Measurements from ENCODE around the gene SSTR4.
"Not testable (repeated sequence)": the region's sequence is repeated elsewhere in the genome, so short reads cannot be mapped to it uniquely, and the experiment has no call there.

SSTR4 gene

GRCh38 chr20:23034721-23035671 lies at the start of gene SSTR4:
Gene SSTR4 (plus strand): TSS chr20:23035312. CDS start chr20:23035484, 172 bp downstream.
- DNase-seq (ENCODE audit: low read depth in 1 of 2, low spot score in 1 of 2) = no peak

GRCh38 chr20:22986601-22987000 lies 48.5 kb upstream of the SSTR4 start:
- DNase-seq (ENCODE audit: low read depth in 1 of 2, low spot score in 1 of 2) = no peak

GRCh38 chr20:22991424-22991823 lies 43.7 kb upstream of the SSTR4 start:
- not testable (repeated sequence) for DNase-seq (ENCODE audit: low read depth in 1 of 2, low spot score in 1 of 2)

GRCh38 chr20:22993823-22994222 lies 41.3 kb upstream of the SSTR4 start:
- DNase-seq (ENCODE audit: low read depth in 1 of 2, low spot score in 1 of 2) = no peak

- DNase-seq (ENCODE audit: low read depth in 1 of 2, low spot score in 1 of 2) = no peak
Measured at GRCh38 chr20:22995923-22996322, 39.2 kb upstream of the SSTR4 start.

- no peak for DNase-seq (ENCODE audit: low read depth in 1 of 2, low spot score in 1 of 2)
Measured at GRCh38 chr20:22998476-22998875, 36.6 kb upstream of the SSTR4 start.

GRCh38 chr20:22999756-23000155 lies 35.4 kb upstream of the SSTR4 start:
- no peak for DNase-seq (ENCODE audit: low read depth in 1 of 2, low spot score in 1 of 2)

GRCh38 chr20:23000232-23000947 lies 34.7 kb upstream of the SSTR4 start:
- DNase-seq (ENCODE audit: low read depth in 1 of 2, low spot score in 1 of 2) = no peak

GRCh38 chr20:23002276-23002675 lies 32.8 kb upstream of the SSTR4 start:
- DNase-seq (ENCODE audit: low read depth in 1 of 2, low spot score in 1 of 2) = no peak

- DNase-seq (ENCODE audit: low read depth in 1 of 2, low spot score in 1 of 2) = no peak
Measured at GRCh38 chr20:23003077-23003635, 32.0 kb upstream of the SSTR4 start.

- DNase-seq (ENCODE audit: low read depth in 1 of 2, low spot score in 1 of 2) = no peak
Measured at GRCh38 chr20:23003881-23004460, 31.1 kb upstream of the SSTR4 start.

- no peak for DNase-seq (ENCODE audit: low read depth in 1 of 2, low spot score in 1 of 2)
Measured at GRCh38 chr20:23005776-23006175, 29.3 kb upstream of the SSTR4 start.

GRCh38 chr20:23007462-23007861 lies 27.6 kb upstream of the SSTR4 start:
- DNase-seq (ENCODE audit: low read depth in 1 of 2, low spot score in 1 of 2) = no peak

GRCh38 chr20:23007886-23008655 lies 27.0 kb upstream of the SSTR4 start:
- DNase-seq (ENCODE audit: low read depth in 1 of 2, low spot score in 1 of 2) = no peak

- DNase-seq (ENCODE audit: low read depth in 1 of 2, low spot score in 1 of 2) = no peak
Measured at GRCh38 chr20:23008667-23009066, 26.4 kb upstream of the SSTR4 start.

GRCh38 chr20:23009636-23010035 lies 25.5 kb upstream of the SSTR4 start:
- DNase-seq (ENCODE audit: low read depth in 1 of 2, low spot score in 1 of 2) = no peak

GRCh38 chr20:23010096-23010495 lies 25.0 kb upstream of the SSTR4 start:
- DNase-seq (ENCODE audit: low read depth in 1 of 2, low spot score in 1 of 2) = no peak

- DNase-seq (ENCODE audit: low read depth in 1 of 2, low spot score in 1 of 2) = no peak
Measured at GRCh38 chr20:23011008-23011721, 23.9 kb upstream of the SSTR4 start.

- no peak for DNase-seq (ENCODE audit: low read depth in 1 of 2, low spot score in 1 of 2)
Measured at GRCh38 chr20:23013429-23013828, 21.7 kb upstream of the SSTR4 start.

GRCh38 chr20:23017516-23017915 lies 17.6 kb upstream of the SSTR4 start:
- no peak for DNase-seq (ENCODE audit: low read depth in 1 of 2, low spot score in 1 of 2)

Data from stimulated activated CD4-positive, alpha-beta T cell treated with anti-CD3 and anti-CD28 coated beads, Interleukin-15, amount 100 ng/mL, for 1 hour (primary cell).